Ectodermal cell (in vitro differentiated cells): ENCODE measurements around the gene SNAPIN. TPM values are rescaled to one million over a fixed set of nuclear protein-coding genes. Genes with fewer than 3 reads are reported as not detected.

Experiments used
- H3K27ac ChIP-seq: 2 replicates; pipeline ENCODE4 v1.7.0; 2013; ENCODE audit warnings: mild to moderate bottlenecking, low read depth, low read length; ENCODE audit not compliant: insufficient read depth, poor library complexity, severe bottlenecking
- H3K27me3 ChIP-seq: 2 replicates; pipeline ENCODE4 v1.7.0; 2013; ENCODE audit warnings: mild to moderate bottlenecking, low read length; ENCODE audit not compliant: insufficient read depth, control insufficient read depth, poor library complexity, severe bottlenecking
- H3K36me3 ChIP-seq: one replicate; pipeline ENCODE4 v1.7.0; 2013; ENCODE audit warnings: low read length; ENCODE audit not compliant: control insufficient read depth, insufficient read depth
- H3K4me1 ChIP-seq: one replicate; pipeline ENCODE4 v1.7.0; 2013; ENCODE audit warnings: low read length; ENCODE audit not compliant: control insufficient read depth, insufficient read depth
- H3K4me3 ChIP-seq: 2 replicates; pipeline ENCODE4 v1.7.0; 2013; ENCODE audit warnings: low read depth, low read length, control low read depth; ENCODE audit not compliant: insufficient read depth
- H3K9me3 ChIP-seq: 2 replicates; pipeline ENCODE4 v1.7.0; 2013; ENCODE audit warnings: mild to moderate bottlenecking, low read length, moderate library complexity; ENCODE audit not compliant: control insufficient read depth
- WGBS, 2 experiments: methylation state at CpG; one replicate each; pipeline ENCODE4 v1.1.7; 2013; ENCODE audit warnings: missing lambda C conversion rate in 2 of 2; 5-methylcytosine and 5-hydroxymethylcytosine counted together
- polyA plus RNA-seq, 4 experiments: library from polyadenylated mRNA; stranded (reverse); fragments of 50-300 nt; gene quantifications; one replicate each; pipeline ENCODE4 v1.2.3, GENCODE V29; 2013

The SNAPIN gene, protein sequence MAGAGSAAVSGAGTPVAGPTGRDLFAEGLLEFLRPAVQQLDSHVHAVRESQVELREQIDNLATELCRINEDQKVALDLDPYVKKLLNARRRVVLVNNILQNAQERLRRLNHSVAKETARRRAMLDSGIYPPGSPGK
- 35.0 TPM for polyA plus RNA-seq (2013, experiment 1 of 4)
- 39.7 TPM for polyA plus RNA-seq (2013, experiment 2 of 4)
- 43.8 TPM for polyA plus RNA-seq (2013, experiment 3 of 4)
- 44.1 TPM for polyA plus RNA-seq (2013, experiment 4 of 4)

DNA sequence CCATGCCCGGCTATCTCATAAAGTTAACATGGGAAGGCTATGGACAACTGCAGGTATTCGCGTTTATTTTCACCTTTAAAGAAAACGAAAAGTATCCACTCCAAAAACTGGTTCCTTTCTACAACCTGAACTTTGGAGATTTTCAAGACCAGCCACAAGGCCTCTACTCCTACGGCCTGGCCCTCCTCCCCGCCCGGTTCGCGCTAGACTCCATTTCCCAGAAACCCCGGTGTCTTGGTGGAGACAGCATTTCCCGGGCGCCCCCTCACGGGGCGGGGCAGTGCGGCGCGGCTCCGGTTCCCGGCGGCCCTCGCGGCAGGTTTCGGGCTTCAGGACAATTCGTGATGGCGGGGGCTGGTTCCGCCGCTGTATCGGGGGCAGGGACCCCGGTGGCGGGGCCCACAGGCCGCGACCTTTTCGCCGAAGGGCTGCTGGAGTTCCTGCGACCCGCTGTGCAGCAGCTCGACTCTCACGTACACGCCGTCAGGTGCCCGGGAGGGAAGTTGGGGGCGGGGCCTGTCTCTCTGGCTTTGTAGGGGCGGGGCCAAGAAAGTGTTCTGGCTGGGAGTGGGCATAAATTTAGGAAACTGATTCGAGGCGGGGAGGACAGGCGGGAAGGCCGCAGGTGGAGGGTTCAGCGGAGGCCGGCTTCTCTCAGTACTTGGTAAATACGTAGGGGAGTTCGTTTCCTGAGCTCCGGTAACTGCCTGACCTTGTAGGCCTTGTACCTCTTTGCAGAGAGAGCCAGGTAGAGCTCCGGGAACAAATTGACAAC lies at the start of gene SNAPIN:
SNAPIN (plus strand) TSS at position 304 of the 775 bp plus-strand sequence; CDS start at position 345, 41 bp downstream.
- Histone ChIP-seq H3K27me3 (no peaks in the 10 kb centered on the region), H3K27ac (peak within 1 kb of the TSS; percentile 61), H3K9me3 (no peaks in the 10 kb centered on the region), H3K4me3 (peak within 1 kb of the TSS; percentile 85), H3K4me1 (no peaks in the 10 kb centered on the region), H3K36me3 (peaks cover 18% of the 10 kb centered on the region)
- WGBS, 2 experiments, result 3% methylated on average over 53 of the region's 53 CpGs

DNA sequence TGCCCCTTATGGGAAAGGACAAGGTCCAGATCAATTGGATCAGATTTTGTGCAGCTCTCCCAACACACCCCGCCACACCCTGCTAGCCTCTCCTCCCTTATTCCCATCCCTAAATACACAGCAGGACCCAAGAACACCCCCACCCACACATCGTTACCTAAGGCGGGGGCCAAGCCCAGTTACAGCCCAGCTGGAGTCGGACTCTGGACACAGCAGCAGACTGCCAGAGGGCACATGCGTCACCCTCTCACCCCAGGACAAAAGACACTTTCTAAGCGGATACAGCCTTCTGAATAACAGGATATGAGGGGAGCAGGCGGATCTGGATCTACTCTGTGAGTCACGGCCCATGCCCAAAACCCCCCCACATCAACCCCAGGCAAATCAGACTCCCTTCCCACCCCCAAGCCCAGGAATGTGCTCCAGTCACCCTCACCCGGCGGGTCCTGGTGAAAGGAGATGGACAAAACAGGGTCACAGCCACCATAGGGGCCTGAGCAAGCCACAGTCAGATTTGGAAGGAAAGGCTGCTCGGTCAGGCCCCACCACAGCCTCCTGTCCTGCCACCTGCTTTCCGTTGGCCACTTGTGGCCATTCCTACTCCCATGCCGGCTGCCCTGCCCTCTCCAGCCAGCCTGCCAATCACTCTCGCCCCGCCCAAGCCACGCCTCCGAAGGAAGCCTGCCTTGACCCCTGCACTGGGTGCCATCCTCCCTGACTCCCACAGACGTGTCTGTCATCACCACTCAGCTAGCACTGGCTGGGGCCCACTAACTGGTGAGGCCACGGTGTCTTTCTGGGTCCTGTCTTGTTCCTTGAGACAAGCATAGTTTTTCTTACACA lies 49.5 kb upstream of the SNAPIN start:
- H3K27ac ChIP-seq, result peak overlapping the region; percentile 40
- H3K4me1 ChIP-seq, result peaks cover 29% of the 10 kb centered on the region
- H3K4me3 ChIP-seq, result no peak overlapping the region
- 41 to 44% methylated on average over 19 of the region's 19 CpGs for WGBS, 2 experiments
- H3K9me3 ChIP-seq, result no peaks in the 10 kb centered on the region
- H3K36me3 ChIP-seq, result no peaks in the 10 kb centered on the region
- no peaks in the 10 kb centered on the region for H3K27me3 ChIP-seq

DNA sequence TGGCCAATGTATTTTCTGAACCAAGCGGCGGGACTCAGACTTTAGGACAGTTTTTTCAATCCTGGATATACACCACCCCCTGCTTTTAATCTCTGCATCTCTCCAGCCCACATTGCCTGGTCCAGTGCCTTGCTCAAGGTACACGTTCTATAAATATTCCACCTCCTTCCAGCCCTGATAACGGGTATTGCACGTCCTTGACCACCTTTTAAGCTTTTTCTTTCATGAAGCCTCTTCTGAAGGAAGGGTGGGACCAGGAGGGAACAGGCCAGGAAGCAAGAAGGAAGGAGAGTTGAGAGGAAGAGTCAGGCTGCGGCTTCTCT lies 49.0 kb upstream of the SNAPIN start:
- H3K4me1 ChIP-seq, result peaks cover 29% of the 10 kb centered on the region
- H3K27me3 ChIP-seq, result no peaks in the 10 kb centered on the region
- H3K36me3 ChIP-seq, result no peaks in the 10 kb centered on the region
- WGBS, 2 experiments, result 82 to 84% methylated on average over 6 of the region's 6 CpGs
- no peak overlapping the region for H3K27ac ChIP-seq
- no peak overlapping the region for H3K4me3 ChIP-seq
- H3K9me3 ChIP-seq, result no peaks in the 10 kb centered on the region

DNA sequence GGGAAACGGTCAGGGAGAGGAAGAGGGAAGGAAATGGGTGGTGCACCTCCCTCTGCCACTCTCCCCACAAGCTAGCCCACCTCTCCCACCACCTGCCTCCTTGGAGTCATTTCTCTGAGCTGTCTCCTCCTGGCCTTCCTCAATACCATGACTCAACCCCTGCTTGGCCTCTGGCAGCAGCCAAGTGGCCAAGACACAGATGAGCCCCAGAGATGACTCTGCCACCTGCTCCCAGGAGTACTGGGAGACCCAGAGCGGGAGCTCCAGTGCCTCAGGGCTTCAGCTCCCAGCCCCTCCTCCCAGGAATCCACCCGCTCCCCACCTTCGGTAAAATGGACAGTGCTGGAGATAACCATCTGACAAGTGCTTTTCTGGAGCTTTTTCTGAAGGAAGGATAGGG lies 48.2 kb upstream of the SNAPIN start:
- Histone ChIP-seq H3K4me1 (peaks cover 29% of the 10 kb centered on the region), H3K4me3 (no peak overlapping the region), H3K36me3 (no peaks in the 10 kb centered on the region), H3K9me3 (no peaks in the 10 kb centered on the region), H3K27me3 (no peaks in the 10 kb centered on the region), H3K27ac (no peak overlapping the region)
- 68 to 75% methylated on average over 4 of the region's 4 CpGs for WGBS, 2 experiments

DNA sequence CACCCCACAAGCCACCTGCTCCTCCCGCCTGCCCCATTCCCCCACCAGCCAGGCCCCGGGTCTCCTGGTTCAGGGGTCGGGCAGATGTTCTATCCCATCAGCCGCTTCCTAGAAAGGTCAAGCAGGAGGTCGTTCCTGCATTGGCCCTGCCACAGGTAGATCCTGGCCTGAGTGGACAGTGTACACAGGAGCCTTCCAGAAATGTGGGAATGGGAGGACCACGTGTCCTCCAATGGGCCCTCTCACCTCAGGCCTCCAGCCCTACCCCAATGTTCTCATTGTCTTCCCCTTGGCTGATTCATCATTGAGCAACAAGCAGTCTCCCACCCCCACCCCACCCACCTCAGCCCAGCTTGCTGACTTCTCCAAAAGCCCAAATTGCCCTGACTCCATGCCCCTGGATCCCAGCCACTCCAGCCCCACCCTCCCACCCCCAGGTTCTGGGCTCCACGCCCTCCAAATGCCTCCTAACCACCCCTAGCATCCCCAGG lies 47.6 kb upstream of the SNAPIN start:
- H3K4me3 ChIP-seq, result no peak overlapping the region
- H3K9me3 ChIP-seq, result no peaks in the 10 kb centered on the region
- H3K36me3 ChIP-seq, result no peaks in the 10 kb centered on the region
- H3K27me3 ChIP-seq, result no peaks in the 10 kb centered on the region
- 90 to 94% methylated on average over 7 of the region's 7 CpGs for WGBS, 2 experiments
- peaks cover 29% of the 10 kb centered on the region for H3K4me1 ChIP-seq
- no peak overlapping the region for H3K27ac ChIP-seq

DNA sequence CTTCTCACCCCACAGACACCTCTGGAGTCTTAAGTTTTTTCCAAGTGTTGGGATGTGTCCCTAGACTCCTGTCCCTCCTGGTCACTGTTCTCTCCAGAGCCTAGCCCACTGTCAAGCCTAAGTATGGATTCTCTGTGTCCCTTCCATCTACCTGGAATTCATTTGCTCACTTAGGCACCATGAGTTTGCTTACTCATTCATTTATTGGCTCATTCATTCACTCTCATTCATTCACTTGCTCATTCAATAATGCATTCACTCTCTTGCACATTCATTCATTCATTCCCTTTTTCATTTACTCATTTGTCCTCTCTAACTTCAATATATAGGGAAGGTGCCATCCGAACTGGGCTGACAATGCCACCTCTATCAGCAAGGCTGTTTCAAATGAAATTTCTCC lies 47.1 kb upstream of the SNAPIN start:
- H3K27ac ChIP-seq, result no peak overlapping the region

DNA sequence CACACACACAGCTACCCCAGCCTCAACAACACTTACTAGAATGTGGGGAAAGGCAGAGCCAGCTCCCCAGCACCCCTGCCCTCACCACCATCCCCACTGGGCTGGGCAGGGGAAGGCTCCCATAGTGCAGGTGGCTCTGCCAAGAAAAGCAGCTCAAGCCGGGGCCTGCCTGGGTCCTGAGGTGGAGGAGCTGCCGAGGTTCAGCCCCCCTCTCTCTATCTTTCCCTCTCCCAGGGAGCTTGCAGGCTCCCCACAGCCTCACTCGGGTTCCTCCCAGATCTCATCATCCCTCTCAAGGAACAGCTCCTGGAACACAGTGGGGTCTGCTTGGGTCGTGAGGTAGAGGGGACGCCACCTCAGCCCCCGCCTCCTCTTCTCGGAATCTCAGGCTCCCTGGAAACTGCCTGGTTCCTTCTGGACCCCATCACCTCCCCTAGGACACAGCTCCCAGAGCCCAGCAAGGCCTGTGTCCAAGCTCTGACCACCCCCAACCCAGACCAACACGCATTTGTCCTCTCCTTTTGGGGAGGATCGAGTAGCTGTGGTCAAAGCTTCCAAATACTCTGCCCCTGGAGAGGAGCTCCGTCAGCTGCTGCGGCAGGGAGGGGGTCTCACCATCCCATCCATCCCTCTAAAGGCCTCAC lies 46.3 kb upstream of the SNAPIN start:
- Histone ChIP-seq H3K27me3 (no peaks in the 10 kb centered on the region), H3K27ac (no peak overlapping the region), H3K4me1 (peaks cover 29% of the 10 kb centered on the region), H3K9me3 (no peaks in the 10 kb centered on the region), H3K36me3 (no peaks in the 10 kb centered on the region), H3K4me3 (peak overlapping the region; percentile 15)
- WGBS, 2 experiments, result 48 to 57% methylated on average over 11 of the region's 11 CpGs

More for the DNA sequence above, 47.1 kb upstream of the SNAPIN start:
- no peak overlapping the region for H3K4me3 ChIP-seq
- 91% methylated on average over 1 of the region's 1 CpG for WGBS, 2 experiments
- H3K9me3 ChIP-seq, result no peaks in the 10 kb centered on the region
- no peaks in the 10 kb centered on the region for H3K36me3 ChIP-seq
- H3K27me3 ChIP-seq, result no peaks in the 10 kb centered on the region
- H3K4me1 ChIP-seq, result peaks cover 29% of the 10 kb centered on the region

DNA sequence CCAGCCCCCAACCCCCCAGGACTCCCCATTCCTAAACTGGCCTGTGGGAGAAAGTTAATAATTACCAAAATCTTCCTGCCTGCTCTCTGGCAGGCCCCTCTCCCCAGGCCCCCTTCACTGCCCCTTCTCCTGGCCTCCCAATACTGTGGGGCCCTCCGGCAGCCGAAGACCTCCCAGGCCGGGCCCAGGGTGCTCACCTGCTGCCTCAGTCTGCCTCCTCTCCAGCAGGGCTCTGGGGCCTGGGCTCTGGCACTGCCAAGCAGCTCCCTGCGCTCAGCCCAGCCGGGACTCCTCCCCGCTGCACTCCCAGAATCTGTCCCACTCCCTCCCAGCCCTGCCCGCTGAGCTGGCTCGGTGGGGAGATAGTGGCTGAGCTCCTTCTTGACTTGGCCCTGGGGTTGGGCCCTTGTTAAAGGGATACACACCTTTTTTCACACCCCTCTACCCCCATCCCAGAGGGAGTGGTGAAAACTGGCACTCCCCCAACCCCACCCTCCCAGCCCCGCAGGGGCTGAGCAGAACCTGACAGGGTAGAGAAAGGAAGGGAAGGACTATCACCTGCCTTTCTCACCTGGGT lies 45.7 kb upstream of the SNAPIN start, which contains the start of gene S100A16:
S100A16 (minus strand) TSS at position 383 of the 577 bp plus-strand sequence. CDS start 4,986 bp downstream, outside the sequence.
- WGBS, 2 experiments, result 31 to 33% methylated on average over 9 of the region's 9 CpGs
- peaks cover 29% of the 10 kb centered on the region for H3K4me1 ChIP-seq
- H3K4me3 ChIP-seq, result peak within 1 kb of the TSS; percentile 15
- H3K27ac ChIP-seq, result no peak within 1 kb of the TSS
- H3K27me3 ChIP-seq, result no peaks in the 10 kb centered on the region
- no peaks in the 10 kb centered on the region for H3K9me3 ChIP-seq
- no peaks in the 10 kb centered on the region for H3K36me3 ChIP-seq

DNA sequence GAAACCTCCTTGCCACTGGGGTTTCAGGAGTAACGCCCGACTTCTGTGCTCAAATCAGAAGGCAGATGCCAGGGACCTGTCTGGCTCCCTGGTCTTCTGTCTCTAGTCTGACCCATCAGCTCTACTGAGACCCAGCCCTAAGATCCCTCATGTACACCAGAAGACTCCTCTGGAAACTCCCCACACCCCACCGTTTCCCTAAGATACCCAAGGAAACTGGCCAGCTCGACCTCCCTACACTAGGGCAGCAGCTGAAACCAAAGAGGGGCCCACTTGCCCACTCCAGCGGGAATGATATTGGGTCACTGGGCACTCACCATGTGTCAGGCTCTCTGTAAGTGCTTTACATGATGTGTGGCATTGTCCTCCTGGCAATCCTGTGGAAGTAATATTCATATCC lies 45.1 kb upstream of the SNAPIN start:
- Histone ChIP-seq H3K9me3 (no peaks in the 10 kb centered on the region), H3K36me3 (peaks cover under 1% of the 10 kb centered on the region), H3K27me3 (no peaks in the 10 kb centered on the region), H3K27ac (no peak overlapping the region), H3K4me1 (peaks cover 27% of the 10 kb centered on the region), H3K4me3 (no peak overlapping the region)
- 88 to 91% methylated on average over 5 of the region's 5 CpGs for WGBS, 2 experiments
